Activated CD4-positive, alpha-beta T cell treated with anti-CD3 and anti-CD28 coated beads, Interleukin-10, Interleukin-2, amounts not matched to agents 100 ng/mL and 50 ng/mL, durations not matched to agents 16 hours and 8 hours (primary cell): ENCODE measurements around the gene SLC1A5.
A peak's percentile ranks its signal among the peaks of the same experiment; 100 is the strongest.
"Not testable (repeated sequence)": the region's sequence is repeated elsewhere in the genome, so short reads cannot be mapped to it uniquely, and the experiment has no call there.

Experiments used
- DNase-seq: peaks from one replicate; pipeline ENCODE4 v3.0.0-alpha.2; 2020

SLC1A5 gene

DNA sequence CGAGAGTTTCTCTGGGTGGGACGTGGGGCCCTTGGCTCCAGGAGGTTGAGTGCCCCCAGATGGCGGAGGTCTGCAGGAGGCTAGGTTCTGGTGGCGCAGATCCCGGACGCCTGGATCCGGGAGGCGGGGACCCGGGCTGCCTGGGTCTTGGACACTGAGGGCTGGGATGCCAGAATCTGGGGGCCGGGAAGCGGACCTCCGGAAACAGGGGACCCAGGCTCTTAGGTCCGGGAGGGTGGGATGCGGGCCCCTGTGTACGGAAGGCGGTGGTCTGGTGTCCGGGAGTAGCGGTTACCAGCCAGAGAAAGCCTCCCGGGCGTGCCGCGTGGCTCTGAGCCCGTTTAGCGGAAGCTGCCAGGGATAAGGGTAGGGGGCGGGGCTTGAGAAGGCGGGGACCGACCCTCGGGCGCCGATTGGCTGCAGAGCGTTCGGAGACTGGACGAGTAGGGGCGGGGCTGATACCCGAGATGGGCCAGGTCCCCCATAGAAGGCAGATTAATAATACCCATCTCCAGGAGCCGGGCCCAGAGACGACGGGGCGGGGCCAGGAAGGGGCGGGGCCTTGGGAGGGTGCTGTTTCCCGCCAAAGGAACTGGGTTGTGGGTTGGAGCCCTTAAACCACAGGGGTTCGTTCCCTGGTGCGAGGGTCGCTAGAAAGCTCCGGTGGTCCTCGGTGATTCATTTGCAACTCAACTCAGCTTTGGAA is at the start of gene SLC1A5:
Gene SLC1A5 (minus strand): TSS at position 333 of the 706 bp plus-strand sequence. CDS start 629 bp downstream, outside the sequence.
- DNase-seq, result peak; percentile 99

DNA sequence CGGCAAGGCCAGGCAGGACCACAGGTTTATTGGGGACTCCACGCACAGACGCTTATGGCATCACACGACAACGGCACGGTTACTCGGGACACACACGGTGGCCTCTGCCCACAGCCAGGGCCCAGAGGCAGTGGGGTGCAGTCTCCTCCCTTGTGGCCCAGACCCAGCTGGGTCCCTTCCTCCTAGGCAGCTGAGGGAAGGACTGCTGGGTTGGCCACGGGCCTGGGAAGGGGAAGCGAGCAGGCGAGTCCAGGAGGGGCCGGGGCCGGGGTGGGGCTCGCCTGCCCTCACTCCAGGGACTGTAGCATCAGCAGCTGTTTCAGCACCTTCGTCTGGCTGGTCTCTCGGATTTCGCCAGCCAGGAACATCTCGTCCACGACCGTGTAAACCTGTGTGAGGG is 49.8 kb upstream of the SLC1A5 start:
- DNase-seq, result no peak

DNA sequence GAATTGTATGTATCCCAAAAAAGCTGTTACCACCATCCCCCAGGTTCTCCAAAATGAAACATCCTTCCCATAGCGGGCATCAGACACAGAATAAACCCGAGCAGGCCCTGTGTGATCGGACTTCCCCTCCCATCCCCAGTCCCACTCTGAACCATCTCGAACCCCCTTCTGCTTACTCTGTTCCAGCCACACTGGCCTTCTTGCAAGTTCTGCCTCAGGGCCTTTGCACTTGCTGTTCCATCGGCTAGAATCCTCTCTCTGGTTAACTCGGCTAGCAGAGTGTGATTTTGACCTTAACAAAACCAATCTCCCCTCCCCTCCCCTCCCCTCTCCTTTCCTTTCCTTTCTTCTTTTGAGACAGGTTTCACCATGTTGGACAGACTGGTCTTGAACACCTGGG is 46.6 kb upstream of the SLC1A5 start:
- DNase-seq, result no peak

DNA sequence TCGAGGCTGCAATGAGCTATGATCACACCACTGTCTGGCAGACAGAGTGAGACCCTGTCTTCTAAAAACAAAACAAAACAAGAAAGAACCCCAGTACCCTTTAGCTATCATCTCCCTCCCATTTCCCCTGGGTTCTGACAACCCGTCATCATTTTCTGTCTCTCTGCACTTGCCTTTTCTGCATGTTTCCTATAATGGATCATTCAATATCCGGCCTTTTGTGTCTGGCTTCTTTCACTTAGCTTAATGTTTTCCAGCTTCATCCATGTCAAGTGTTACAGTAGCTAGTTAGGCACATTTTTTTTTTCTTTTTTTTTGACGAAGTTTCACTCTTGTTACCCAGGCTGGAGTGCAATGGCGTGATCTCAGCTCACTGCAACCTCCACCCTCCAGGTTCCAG is 45.7 kb upstream of the SLC1A5 start:
- DNase-seq, result no peak

DNA sequence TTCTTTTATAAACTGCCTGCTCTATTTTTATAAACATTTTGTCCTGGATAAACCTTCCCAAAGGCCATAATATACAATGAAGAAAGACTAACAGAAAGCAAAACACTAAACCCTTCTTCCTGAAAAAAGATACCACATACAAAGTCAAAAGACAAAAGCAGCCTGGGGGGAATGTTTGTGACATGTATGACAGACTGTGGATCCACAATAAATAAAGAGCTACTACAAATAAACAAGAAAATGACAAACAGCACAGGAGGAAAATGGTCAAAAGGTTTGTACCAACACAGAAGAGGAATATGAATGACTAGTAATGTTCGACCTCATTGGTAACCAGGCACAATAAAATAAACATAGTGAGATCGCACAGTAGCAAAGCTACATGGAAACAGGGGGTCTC is 42.5 kb upstream of the SLC1A5 start:
- no peak for DNase-seq

DNA sequence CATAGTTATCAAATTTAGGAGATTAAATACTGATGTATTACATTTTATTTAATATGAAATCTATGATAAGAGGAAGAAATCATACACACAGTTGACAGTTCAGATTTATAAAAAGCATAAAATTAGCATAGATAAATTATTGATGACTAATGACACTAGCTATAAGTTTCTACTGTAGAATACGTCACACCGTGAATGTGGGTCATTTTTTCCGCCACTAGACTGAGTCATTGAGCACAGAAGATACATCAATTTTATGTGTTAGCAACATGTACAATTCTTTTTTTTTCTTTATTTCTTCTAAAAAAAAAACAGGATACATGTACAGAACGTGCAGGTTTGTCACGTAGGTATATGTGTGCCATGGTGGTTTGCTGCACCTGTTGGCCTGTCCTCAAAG is 40.1 kb upstream of the SLC1A5 start:
- DNase-seq, result peak; percentile 44

DNA sequence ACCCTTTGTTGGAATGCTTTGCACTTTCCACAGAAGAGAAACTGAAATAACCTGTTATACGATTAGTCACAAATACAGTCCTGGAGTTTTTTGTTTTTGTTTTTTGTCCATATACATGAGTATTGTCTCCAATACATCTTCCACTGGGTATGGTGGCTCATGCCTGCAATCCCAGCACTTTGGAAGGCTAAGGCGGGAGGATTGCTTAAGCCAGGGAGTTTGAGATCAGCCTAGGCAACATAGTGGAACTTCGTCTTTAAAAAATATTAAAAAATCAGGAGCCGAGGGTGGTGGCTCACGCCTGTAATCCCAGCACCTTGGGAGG is 37.3 kb upstream of the SLC1A5 start:
- DNase-seq, result no peak

DNA sequence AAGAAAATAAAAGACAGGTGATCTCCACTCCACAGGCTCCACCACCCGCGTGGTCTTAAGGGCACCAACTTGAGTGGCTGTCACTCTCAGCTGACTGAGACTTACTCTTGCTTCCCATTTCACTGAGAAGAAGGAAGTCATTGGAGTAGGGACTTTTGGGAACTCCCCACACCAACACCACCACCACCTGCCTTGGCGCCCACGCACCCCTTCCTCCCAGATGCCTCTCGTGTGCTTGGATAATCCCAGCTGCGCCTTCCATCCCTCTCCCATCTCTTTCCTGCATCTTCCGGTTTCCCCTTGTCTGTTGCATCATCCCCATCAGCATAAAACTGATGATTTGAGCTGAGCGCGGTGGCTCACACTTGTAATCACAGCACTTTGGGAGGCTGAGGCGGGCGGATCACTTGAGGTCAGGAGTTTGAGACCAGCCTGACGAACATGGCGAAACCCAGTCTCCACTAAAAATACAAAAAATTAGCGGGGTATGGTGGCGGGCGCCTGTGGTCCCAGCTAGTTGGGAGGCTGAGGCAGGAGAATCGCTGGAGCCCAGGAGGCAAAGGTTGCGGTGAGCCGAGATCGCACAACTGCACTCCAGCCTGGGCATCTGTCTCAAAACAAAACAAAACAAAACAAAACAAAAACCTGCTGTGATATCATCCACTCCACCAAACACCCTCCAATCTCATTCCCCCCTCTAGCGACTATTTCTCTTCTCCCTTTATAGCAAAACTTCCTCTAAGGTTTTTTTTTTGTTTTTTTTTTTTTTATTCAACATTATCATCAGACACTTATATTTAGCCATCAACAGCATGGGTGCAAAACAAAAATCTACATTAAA is 36.7 kb upstream of the SLC1A5 start:
- DNase-seq, result no peak

DNA sequence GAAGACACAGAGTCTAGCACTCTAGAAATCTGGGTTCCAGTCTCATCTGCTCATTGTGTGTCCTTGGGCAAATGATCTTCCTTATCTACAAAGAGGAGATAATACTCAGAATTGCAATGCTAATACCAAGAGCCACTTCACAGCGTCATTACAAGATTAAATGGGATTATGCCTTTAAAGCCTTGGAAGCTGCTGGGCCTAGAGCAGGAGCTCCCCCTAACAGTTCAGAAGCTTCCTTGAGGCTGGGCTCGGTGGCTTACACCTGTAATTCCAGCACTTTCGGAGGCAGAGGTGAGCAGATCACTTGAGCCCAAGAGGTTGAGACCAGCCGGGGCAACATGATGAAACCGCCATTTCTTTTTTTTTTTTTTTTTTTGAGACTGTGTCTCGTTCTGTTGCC is 34.7 kb upstream of the SLC1A5 start:
- DNase-seq, result no peak

DNA sequence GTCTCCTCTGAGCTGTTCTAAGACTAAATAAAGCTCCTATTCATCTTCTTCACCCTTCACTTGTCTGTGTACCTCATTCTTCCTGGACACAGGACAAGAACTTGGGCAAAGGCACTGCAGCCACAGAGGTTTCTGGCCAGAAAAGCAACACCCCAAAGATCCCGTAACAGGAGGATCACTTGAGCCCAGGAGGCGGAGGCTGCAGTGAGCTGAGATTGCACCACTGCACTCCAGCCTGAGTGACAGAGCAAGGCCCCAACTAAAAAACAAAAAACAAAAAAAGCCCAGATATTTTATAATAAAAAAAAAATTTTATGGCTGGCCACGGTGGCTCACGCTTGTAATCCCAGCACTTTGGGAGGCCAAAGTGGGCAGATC is 34.0 kb upstream of the SLC1A5 start:
- not testable (repeated sequence) for DNase-seq

DNA sequence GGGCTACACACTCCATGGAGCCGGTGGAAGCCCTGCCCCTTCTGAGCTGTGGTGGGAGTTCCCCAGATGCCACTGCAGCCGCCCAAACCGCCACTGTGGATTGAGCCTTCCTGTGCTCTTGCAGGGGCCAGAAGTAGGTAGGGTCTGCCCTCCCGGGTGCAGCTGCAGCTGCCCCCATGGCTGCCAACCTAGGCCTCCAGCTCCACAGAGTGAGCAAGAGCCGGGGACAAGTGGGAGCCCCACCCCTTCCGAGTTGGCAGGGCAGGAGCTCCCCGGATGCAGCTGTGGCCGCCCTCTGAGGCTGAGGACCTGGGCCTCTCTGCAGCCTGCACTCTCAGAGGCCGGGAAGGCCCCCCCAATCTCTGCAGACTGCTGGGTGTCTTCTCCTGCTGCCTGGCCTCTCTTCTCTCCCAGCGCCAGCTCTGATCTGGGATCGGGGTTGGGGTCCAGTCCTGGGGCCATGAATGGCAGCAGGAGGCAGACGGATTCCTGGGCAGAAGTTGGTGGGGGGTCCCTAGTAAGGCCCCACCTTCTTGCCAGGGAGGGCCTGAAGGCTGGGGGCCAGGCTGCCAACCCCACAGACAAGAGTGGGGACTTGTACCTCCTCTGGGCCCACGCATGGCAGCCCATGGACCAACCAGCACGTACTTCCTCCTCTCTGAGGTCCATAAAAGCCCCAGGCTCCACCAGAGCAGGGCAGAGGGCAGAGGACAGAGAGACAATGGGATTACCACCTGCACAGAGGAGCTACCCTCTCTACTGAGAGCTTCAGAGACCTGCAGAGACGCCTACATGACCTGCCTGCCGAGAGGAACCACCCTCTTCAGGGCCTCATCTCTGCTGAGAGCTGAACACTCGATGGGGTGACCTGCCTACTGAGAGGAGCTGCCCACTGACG is 33.4 kb upstream of the SLC1A5 start:
- DNase-seq, result peak; percentile 67

DNA sequence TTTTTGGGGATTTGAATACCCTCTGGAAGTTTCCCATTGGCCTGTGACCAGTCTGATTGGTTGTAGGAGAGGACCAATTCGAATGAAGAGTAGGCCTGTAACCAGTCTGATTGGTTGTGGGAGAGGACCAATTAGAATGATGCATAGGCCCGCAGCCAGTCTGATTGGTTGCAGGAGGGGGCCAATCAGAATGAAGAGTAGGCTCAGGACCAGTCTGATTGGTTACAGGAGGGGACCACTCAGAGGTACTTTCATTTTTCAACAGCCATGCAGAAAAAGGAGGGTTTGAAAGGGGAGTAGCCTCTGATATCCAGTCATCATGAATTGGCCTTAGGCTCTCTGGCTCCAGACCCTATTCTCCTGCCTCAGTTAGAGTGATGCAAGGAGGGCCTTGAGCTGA is 30.4 kb upstream of the SLC1A5 start:
- DNase-seq, result peak; percentile 38

DNA sequence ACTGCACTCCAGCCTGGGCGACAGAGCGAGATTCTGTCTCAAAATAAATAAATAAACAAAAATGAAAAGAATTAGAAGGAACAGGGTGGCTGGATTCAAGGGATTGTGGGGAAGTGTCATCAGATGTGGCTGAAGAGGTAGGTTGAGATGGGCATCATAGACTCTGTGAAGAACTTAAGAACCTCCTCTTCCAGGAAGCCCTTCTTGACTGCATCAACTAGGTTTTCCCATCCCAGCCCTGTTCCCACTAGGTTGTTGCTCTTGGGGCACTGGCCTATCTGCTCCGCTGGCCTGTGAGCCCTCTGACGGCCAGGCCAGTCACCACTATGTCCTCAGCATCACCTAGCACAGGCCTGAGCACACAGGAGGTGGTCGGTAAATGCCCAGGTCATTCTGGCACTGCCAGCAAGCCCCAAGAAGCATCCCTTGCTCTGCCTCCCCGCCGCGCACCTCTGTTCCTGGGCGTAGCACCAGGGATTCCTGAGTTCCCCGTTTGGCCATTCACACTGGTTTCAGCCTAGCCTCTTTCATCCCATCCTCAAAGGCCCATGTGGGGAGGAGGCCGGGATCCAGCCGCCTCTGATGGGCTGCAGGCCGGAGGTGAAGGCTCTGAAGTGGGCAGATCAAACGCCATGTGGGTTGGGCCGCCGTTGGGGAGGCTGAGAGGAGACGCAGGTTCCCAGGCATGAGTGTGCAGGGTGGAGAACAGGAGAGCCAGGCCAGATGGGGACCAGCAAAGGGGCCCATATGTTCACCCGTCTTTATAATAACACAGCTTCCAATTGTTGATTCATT is 27.6 kb upstream of the SLC1A5 start:
- no peak for DNase-seq

DNA sequence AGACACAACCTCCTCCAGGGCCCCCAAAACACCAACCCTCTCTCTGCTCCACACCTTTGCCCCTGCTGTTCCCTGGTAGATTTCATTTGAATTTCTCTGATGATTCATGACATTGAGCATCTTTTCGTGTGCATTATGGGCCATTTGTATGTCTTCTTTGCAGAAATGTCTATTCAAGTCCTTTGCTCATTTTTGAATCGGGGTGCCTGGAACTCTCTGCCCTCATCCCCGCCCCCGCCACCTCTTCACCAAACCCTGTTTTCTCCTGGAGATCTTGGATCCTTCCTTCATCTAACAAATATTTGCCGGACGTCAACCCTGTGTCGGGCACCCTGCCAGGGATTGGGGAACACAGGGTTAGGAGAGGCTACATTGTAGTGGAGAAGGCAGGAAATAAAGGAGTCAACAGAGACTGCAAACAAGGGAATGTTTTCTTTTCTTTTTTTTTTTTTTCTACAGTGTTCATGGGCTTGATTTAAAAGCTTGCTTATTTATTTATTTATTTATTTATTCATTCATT is 25.5 kb upstream of the SLC1A5 start:
- DNase-seq, result no peak

DNA sequence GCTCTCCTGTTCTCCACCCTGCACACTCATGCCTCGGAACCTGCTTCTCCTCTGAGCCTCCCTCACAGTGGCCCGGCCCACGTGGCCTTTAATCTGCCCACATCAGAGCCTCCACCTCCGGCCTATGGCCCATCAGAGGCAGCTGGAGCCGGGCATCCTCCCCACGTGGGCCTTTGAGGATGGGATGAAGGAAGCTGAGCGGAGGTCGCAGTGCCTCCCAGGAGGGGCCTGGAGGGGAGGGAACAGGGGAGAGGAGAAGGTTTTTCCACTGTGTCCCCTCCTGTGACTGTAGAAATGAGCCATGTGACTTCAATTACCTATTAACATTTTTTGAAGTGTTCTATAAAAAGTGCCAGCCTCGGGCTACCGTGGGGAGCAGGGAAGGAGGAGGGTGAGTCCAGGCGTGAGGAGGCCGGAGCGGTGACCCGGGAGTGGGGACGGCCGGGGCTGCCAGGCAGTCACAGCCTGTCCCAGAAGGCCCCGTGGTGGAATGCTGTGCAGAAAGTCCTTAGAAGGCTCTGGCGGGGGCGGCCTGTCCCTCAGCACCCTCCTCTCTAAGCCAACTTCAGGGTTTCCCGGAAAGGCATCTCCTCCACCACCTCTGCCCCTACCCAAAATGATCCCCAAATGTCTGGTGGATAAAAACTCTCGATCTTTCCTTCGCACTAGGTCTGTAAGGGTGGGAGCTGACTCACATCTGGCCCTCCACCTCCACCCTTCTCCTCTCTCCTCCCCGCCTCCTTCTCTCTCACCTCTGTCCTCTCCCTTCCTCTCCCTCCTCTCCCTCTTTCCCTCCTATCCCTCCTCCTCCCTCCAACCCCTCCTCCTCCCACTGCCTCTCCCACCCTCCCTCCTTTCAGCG is 24.8 kb upstream of the SLC1A5 start:
- DNase-seq, result no peak

DNA sequence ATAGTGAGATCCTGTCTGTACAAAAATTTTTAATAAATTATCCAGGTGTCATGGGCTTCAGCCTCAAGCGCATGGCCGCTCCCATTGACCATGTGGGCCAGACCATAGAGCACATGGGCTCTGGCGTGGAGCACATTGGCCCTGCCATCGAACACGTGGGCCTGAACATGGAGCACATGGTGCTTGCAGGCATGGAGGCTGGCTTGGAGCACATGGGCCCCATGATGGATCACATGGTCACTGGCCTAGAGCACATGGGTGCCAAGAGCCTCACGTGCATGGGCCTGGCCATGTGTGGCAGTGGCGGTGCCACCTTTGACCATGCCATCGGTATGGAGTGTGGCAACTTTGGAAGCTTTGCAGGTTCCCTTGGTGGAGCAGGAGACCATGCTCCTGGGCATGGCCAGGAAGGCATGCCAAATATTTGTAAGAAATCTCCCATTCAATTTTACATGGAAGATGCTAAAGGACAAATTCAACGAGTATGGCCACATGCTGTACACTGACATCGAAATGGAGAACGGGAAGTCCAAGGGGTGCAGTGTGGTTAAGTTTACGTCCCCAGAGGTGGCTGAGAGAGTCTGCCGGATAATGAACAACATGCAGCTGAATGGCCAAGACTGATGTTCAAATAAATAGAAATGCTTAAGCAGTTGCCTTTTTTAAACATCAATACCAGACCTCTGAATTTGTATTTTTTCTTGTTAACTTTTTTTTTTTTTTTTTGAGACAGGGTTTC is 21.3 kb upstream of the SLC1A5 start:
- no peak for DNase-seq

DNA sequence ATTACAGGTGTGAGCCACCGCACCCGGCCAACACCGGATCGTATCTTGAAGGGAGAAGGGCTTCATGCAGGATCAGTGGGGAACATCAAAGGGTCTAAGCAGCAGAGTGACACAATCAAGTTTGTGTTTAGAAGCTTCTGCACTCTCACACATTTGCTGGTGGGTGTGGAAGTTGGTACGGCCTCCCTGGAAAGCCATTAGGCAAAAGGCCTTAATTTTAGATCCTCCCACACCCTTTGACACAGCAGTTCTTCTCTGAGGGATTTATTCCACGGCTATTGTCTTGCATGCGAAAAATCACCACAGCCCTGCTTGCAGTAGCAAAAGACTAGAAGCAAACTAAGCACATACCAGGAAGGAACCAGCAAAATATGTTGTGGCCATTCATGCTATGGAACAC is 18.3 kb upstream of the SLC1A5 start:
- no peak for DNase-seq

DNA sequence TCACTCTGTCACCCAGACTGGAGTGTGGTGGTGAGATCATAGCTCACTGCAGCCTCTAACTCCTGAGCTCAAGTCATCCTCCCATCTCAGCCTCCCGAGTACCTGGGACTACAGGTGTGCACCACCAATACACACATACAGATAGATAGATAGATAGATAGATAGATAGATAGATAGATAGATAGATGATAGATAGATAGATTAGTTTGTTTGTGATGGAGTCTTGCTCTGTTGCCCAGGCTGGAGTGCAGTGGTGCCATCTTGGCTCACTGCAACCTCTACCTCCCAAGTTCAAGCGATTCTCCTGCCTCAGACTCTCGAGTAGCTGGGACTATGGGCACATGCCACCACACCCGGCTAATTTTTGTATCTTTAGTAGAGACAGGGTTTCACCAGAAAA is 16.0 kb upstream of the SLC1A5 start:
- DNase-seq, result not testable (repeated sequence)

DNA sequence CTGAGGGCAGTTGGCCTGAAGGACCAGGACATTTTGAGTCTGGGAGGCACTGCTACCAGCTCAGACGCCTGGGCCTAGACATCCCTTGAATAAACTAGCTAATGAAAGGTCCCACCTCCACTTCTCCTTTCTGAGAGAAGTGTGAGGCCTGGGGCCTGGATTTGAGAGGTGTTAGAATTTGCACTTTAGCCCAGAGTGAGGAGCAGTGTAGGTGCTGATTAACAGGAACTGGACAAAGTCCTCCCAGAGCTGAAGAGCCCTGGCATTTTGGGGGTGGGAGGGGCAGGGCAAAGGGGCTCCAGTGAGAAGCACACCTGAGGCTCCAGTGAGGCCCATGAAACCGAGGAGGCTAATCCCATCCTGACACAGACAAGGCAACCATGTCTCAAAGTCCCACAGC is 15.2 kb upstream of the SLC1A5 start:
- no peak for DNase-seq

DNA sequence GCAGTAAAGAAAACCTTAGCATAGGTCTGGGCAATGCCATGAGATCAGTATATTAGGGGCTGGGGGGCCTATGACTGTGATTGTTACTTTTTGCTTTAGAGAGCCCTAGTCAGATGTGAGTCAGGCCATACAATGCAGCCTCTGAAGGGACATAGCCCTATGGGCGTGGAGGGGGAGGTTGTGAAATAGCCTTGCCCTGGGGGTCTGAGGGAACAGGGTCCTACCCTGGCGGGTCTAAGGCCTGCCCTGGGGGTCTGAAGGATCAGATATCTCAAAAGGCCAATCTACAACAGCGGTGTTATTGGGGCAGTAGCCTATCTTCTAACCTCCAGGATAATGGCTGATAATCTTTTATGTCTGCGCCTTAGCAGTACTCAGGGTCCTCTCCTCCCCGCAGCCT is 13.8 kb upstream of the SLC1A5 start:
- DNase-seq, result no peak

DNA sequence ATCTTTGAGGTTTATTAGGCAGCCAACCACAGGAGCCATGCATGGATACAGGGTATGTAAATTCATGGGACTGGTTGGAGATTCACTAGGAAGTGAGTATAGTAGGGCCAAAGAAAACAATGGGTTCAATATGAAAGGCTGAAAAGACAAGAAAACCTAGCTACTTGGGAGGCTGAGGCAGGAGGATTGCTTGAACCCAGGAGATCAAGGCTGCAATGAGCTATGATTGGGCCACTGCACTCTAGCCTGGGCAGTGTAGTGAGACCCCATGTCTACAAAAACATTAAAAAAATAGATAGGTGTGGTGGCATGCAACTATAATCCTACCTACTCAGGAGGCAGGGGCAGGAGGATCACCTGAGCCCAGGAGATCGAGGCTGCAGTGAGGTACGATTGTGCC is 10.3 kb upstream of the SLC1A5 start:
- no peak for DNase-seq
